Thyroid gland (tissue), 4 donors: ENCODE measurements around the gene POC1A. TPM values are rescaled to one million over a fixed set of nuclear protein-coding genes. Genes with fewer than 3 reads are reported as not detected.

Experiments
- DNase-seq, 2 donors: peaks; one replicate each; pipeline ENCODE4 v3.0.0-alpha.2; 2019
- H3K27ac ChIP-seq, 3 donors: fragments of 200-600 bp; sonication (generic); 1 replicate in 2 of 3; 2 replicates in 1 of 3; pipeline ENCODE4 v1.5.1; 2016 to 2019; ENCODE audit warnings: mild to moderate bottlenecking in 1 of 3, moderate library complexity in 1 of 3
- H3K27me3 ChIP-seq: fragments of 200-600 bp; sonication (generic); one replicate; pipeline ENCODE4 v1.5.1; 2019
- H3K36me3 ChIP-seq, 2 donors: fragments of 200-600 bp; sonication (generic); one replicate each; pipeline ENCODE4 v1.5.1; 2016 to 2019
- H3K4me1 ChIP-seq, 2 donors: fragments of 200-600 bp; sonication (generic); one replicate each; pipeline ENCODE4 v1.5.1; 2017 to 2019
- H3K4me3 ChIP-seq, 3 donors: fragments of 200-600 bp; sonication (generic); replicated peaks in 1 of 3; 1 replicate in 2 of 3; 2 replicates in 1 of 3; pipeline ENCODE4 v1.5.1; 2016; ENCODE audit warnings: mild to moderate bottlenecking in 1 of 3
- H3K9me3 ChIP-seq: fragments of 200-600 bp; sonication (generic); one replicate; pipeline ENCODE4 v1.5.1; 2017
- CTCF ChIP-seq, 6 experiments: fragments of 200-600 bp in 3 of 6; fragments of 450-650 bp in 3 of 6; sonication (generic) in 3 of 6; IDR thresholded peaks; one replicate each; pipeline ENCODE4 v1.5.1; 2016 to 2019; ENCODE audit warnings: antibody characterized with exemption in 6 of 6, mild to moderate bottlenecking in 2 of 6, inconsistent platforms in 1 of 6, moderate library complexity in 1 of 6
- POLR2A ChIP-seq, 2 donors: fragments of 450-650 bp; IDR thresholded peaks; one replicate each; pipeline ENCODE4 v1.6.1; 2017; ENCODE audit warnings: antibody characterized with exemption in 2 of 2, mild to moderate bottlenecking in 2 of 2, moderate library complexity in 1 of 2
- WGBS, 2 donors: methylation state at CpG; one replicate each; pipeline ENCODE4 v1.1.5; 2017; 5-methylcytosine and 5-hydroxymethylcytosine counted together
- intact Hi-C: fragments of 100-400 bp; cut with DNase I; formaldehyde crosslinking; loops from one replicate; pipeline ENCODE4 v1.15.1; 2023
- total RNA-seq, 4 donors: library from RNA; depleted of rRNA; stranded (reverse); fragments of >200 nt; gene quantifications; one replicate each; pipeline ENCODE4 v1.2.3, GENCODE V29; 2016

POC1A gene
- total RNA-seq, 4 donors from 2014 or later, result 0.40 to 2.8 (median 1.5) TPM

DNA sequence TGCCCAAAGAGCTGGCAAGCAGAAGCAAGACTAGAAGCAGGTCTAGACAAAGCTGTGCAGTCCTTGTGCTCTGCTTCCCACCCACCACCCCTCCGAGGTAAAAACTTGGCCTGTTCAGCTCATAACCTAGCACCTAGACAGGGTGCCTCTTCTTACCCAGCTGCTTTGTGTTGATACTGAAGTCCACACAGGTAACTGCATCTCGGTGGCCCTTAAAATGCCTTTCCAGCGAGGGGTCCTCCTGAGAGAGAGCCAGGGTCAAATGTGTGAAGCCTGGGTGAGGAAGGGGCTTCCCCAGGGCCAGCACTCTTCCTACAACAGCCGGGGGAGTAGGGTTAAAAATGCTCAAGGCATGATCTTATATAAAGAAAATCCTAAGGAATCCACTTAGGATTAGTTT is 3.4 kb downstream of the POC1A start:
- WGBS, 2 donors, result 91 to 93% methylated on average over 4 of the region's 4 CpGs
- no peak for DNase-seq

DNA sequence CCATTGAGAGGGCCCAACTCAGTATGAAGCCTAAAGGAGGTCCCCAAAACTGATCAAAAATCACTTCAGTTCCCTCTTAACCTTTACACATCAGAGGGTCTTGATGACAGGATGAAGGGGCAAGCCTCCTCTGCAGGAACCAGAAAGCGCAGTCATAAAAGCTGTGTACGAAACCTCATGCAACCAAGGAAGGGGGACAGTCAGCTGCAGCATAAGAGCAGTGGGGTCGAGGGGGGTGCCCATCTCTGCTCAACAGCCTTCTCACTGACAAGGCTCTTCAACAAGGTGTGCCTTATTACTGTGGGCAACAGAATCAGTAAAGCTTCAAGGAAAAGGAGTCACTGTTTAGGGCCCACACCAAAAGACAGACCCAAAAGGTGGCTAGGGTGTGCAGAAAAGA is 3.9 kb downstream of the POC1A start:
- Histone ChIP-seq H3K27ac (no peak overlapping the region), H3K4me1 (peaks cover 6 to 11% of the 10 kb centered on the region in 2 donors), H3K36me3 (no peaks in the 10 kb centered on the region), H3K4me3 (no peak overlapping the region), H3K27me3 (no peaks in the 10 kb centered on the region), H3K9me3 (no peaks in the 10 kb centered on the region)
- no peak for DNase-seq
- 89 to 93% methylated on average over 3 of the region's 3 CpGs for WGBS, 2 donors
- intact Hi-C loops, result no loop called here
- TF ChIP-seq CTCF (IDR thresholded peaks at IDR 0.05) (no peak), POLR2A (IDR thresholded peaks at IDR 0.05) (no peak)

More for the DNA sequence above, 3.4 kb downstream of the POC1A start:
- TF ChIP-seq CTCF (IDR thresholded peaks at IDR 0.05), result no peak
- TF ChIP-seq POLR2A (IDR thresholded peaks at IDR 0.05), result no peak
- intact Hi-C loops, result no loop called here
- peaks cover 6 to 11% of the 10 kb centered on the region in 2 donors for H3K4me1 ChIP-seq
- H3K27me3 ChIP-seq, result no peaks in the 10 kb centered on the region
- H3K4me3 ChIP-seq, result no peak overlapping the region
- H3K36me3 ChIP-seq, result no peaks in the 10 kb centered on the region
- H3K27ac ChIP-seq, result no peak overlapping the region
- H3K9me3 ChIP-seq, result no peaks in the 10 kb centered on the region

- peaks cover 6 to 7% of the 10 kb centered on the region in 2 donors for H3K4me1 ChIP-seq
- no peaks in the 10 kb centered on the region for H3K36me3 ChIP-seq
- H3K9me3 ChIP-seq, result no peaks in the 10 kb centered on the region
- no peaks in the 10 kb centered on the region for H3K27me3 ChIP-seq
- no peak for DNase-seq
- TF ChIP-seq CTCF (IDR thresholded peaks at IDR 0.05) (no peak), POLR2A (IDR thresholded peaks at IDR 0.05) (no peak)
- no peak overlapping the region for H3K27ac ChIP-seq
- 96 to 100% methylated on average over 1 to 11 of the region's 11 CpGs for WGBS, 2 donors
- intact Hi-C loops, result loop anchor here (5.0 kb wide), 1 partner anchor 43 kb away; no protein-coding TSS in a partner anchor
- H3K4me3 ChIP-seq, result no peak overlapping the region
These were observed 4.5 kb downstream of the POC1A start for GRCh38 chr3:52149726-52150125.

GRCh38 chr3:52149021-52149420 is 5.2 kb downstream of the POC1A start:
- intact Hi-C loops, result loop anchor here (5.0 kb wide), 1 partner anchor 43 kb away; no protein-coding TSS in a partner anchor
- TF ChIP-seq CTCF (IDR thresholded peaks at IDR 0.05), result no peak
- TF ChIP-seq POLR2A (IDR thresholded peaks at IDR 0.05), result no peak
- Histone ChIP-seq H3K36me3 (no peaks in the 10 kb centered on the region), H3K4me1 (peaks cover 5 to 6% of the 10 kb centered on the region in 2 donors), H3K27me3 (no peaks in the 10 kb centered on the region), H3K9me3 (no peaks in the 10 kb centered on the region), H3K4me3 (no peak overlapping the region), H3K27ac (no peak overlapping the region)
- WGBS, 2 donors, result 97 to 98% methylated on average over 3 to 8 of the region's 8 CpGs
- no peak for DNase-seq

GRCh38 chr3:52147804-52148203 is 6.4 kb downstream of the POC1A start:
- 86 to 90% methylated on average over 8 of the region's 8 CpGs for WGBS, 2 donors

More at GRCh38 chr3:52147804-52148203, 6.4 kb downstream of the POC1A start:
- H3K27me3 ChIP-seq, result no peaks in the 10 kb centered on the region
- no peak overlapping the region for H3K27ac ChIP-seq
- no peak for DNase-seq
- H3K9me3 ChIP-seq, result no peaks in the 10 kb centered on the region
- no peaks in the 10 kb centered on the region for H3K4me1 ChIP-seq
- TF ChIP-seq POLR2A (IDR thresholded peaks at IDR 0.05) (no peak), CTCF (IDR thresholded peaks at IDR 0.05) (no peak)
- no peaks in the 10 kb centered on the region for H3K36me3 ChIP-seq
- intact Hi-C loops, result loop anchor here (5.0 kb wide), 1 partner anchor 44 kb away; no protein-coding TSS in a partner anchor
- H3K4me3 ChIP-seq, result no peak overlapping the region
